HepG2 (cell line): Measurements from ENCODE around the gene RFTN1. TPM values are rescaled to one million over a fixed set of nuclear protein-coding genes. Genes with fewer than 3 reads are reported as not detected.

Experiments
- ATAC-seq: fragments of 200-7000 bp; cut with Tn5 transposase; 3 replicates; pipeline ENCODE4 v1.9.1; 2020; ENCODE audit warnings: mild to moderate bottlenecking, moderate library complexity
- BruUV-seq: library from RNA; stranded (reverse); fragments of 400-500 nt; replicated peaks from 2 replicates; lab custom pipeline; 2021; lab: Mats Ljungman, UMichigan
- CTCF ChIA-PET: fragments of 300-600 bp; formaldehyde crosslinking; extraction: SDS; loops from one replicate; lab custom pipeline; 2021; ENCODE audit warnings: low total read pairs, inconsistent platforms, low intra/inter-chr PET ratio; lab: Yijun Ruan, JAX
- POLR2A ChIA-PET: fragments of 350-600 bp; sonication (Branson Sonifier 250); formaldehyde crosslinking; loops from one replicate; lab custom pipeline; 2020; ENCODE audit warnings: antibody characterized with exemption, inconsistent platforms; lab: Yijun Ruan, JAX
- DNase-seq: peaks from one replicate; pipeline ENCODE4 v3.0.0-alpha.2; 2015; ENCODE audit warnings: low spot score
- FAIRE-seq: peaks from 3 replicates; lab custom pipeline; 2011; peaks lifted over from hg19 to GRCh38; lab: Jason Lieb, UNC
- H2AFZ ChIP-seq: one replicate; pipeline ENCODE4 v1.6.1; 2011; ENCODE audit warnings: low read length, inconsistent platforms
- H3K27ac ChIP-seq: fragments of 300-600 bp; 3 replicates; pipeline ENCODE4 v1.8.0; 2011; ENCODE audit warnings: mixed run types, mild to moderate bottlenecking, mixed read lengths, low read length, inconsistent platforms; ENCODE audit not compliant: insufficient read depth; ENCODE audit errors: extremely low read length
- H3K27me3 ChIP-seq, 2 experiments: fragments of 200-600 bp in 1 of 2; 2 replicates in 1 of 2; 3 replicates in 1 of 2; pipeline versions ENCODE4 v1.6.0 to v1.8.0; 2011; ENCODE audit warnings: low read length in 2 of 2, mild to moderate bottlenecking in 2 of 2, moderate library complexity in 2 of 2, inconsistent platforms in 1 of 2; ENCODE audit not compliant: insufficient read depth in 2 of 2, control insufficient read depth in 1 of 2
- H3K36me3 ChIP-seq, 2 experiments: fragments of 200-600 bp in 1 of 2; replicated peaks in 1 of 2; 2 replicates in 1 of 2; 3 replicates in 1 of 2; pipeline versions ENCODE4 v1.5.1 to v1.8.0; 2011; ENCODE audit warnings: low read length in 2 of 2, inconsistent platforms in 1 of 2; ENCODE audit not compliant: insufficient read depth in 2 of 2, control insufficient read depth in 1 of 2
- H3K4me1 ChIP-seq: 2 replicates; pipeline ENCODE4 v1.5.1; 2012; ENCODE audit warnings: low read length, inconsistent platforms; ENCODE audit not compliant: insufficient read depth
- H3K4me2 ChIP-seq: 2 replicates; pipeline ENCODE4 v1.6.0; 2011; ENCODE audit warnings: low read depth, low read length, inconsistent platforms
- H3K4me3 ChIP-seq, 3 experiments: fragments of 200-600 bp in 1 of 3; sonication (generic), shearing (Covaris generic) in 1 of 3; replicated peaks in 1 of 3; 2 replicates each; pipeline ENCODE4 v1.5.1; 2011 to 2016; ENCODE audit warnings: low read length in 3 of 3, inconsistent platforms in 2 of 3, low read depth in 2 of 3, mild to moderate bottlenecking in 2 of 3, control low read depth in 1 of 3, mixed read lengths in 1 of 3; ENCODE audit not compliant: insufficient read depth in 1 of 3
- H3K79me2 ChIP-seq: one replicate; pipeline ENCODE4 v1.6.1; 2011; ENCODE audit warnings: low read length, inconsistent platforms; ENCODE audit not compliant: insufficient read depth
- H3K9ac ChIP-seq: 2 replicates; pipeline ENCODE4 v1.6.0; 2011; ENCODE audit warnings: mild to moderate bottlenecking, low read depth, low read length, inconsistent platforms; ENCODE audit not compliant: insufficient read depth
- H3K9me3 ChIP-seq: 2 replicates; pipeline ENCODE4 v1.5.1; 2012; ENCODE audit warnings: mild to moderate bottlenecking, low read length
- H4K20me1 ChIP-seq: 2 replicates; pipeline ENCODE4 v1.6.0; 2011; ENCODE audit warnings: inconsistent platforms, mild to moderate bottlenecking, low read length, moderate library complexity; ENCODE audit not compliant: insufficient read depth
- AKAP8 ChIP-seq: sonication (generic); formaldehyde crosslinking; IDR thresholded peaks from 2 replicates; pipeline ENCODE4 v1.5.1; 2020; ENCODE audit warnings: mild to moderate bottlenecking, missing genetic modification reagents
- ATF4 ChIP-seq, 2 experiments: fragments of 450-650 bp in 1 of 2; sonication (generic) in 1 of 2; formaldehyde crosslinking; IDR thresholded peaks; 2 replicates each; pipeline versions ENCODE4 v1.5.0 to v1.8.0; 2020 to 2022; ENCODE audit warnings: mild to moderate bottlenecking in 1 of 2, missing genetic modification reagents in 1 of 2
- CHD4 ChIP-seq: fragments of 200-600 bp; sonication (generic); IDR thresholded peaks from 2 replicates; pipeline ENCODE4 v1.7.0; 2017; ENCODE audit warnings: mild to moderate bottlenecking, low read length, borderline replicate concordance
- EHMT2 ChIP-seq: fragments of 200-600 bp; sonication (generic); IDR thresholded peaks from 2 replicates; pipeline ENCODE4 v1.7.0; 2017; ENCODE audit warnings: antibody characterized with exemption, low read depth, low read length, borderline replicate concordance
- MED13 ChIP-seq: sonication (generic); formaldehyde crosslinking; IDR thresholded peaks from 2 replicates; pipeline ENCODE4 v1.5.0; 2020; ENCODE audit warnings: missing genetic modification reagents
- PTBP1 ChIP-seq: fragments of 200-400 bp; formaldehyde crosslinking; IDR thresholded peaks from 2 replicates; pipeline ENCODE4 v1.6.1; 2018; ENCODE audit warnings: low read length, low read depth; ENCODE audit not compliant: poor library complexity, severe bottlenecking
- SYNCRIP ChIP-seq: fragments of 200-400 bp; formaldehyde crosslinking; IDR thresholded peaks from 2 replicates; pipeline ENCODE4 v1.6.1; 2018; ENCODE audit warnings: mild to moderate bottlenecking, low read depth, low read length; ENCODE audit not compliant: insufficient read depth
- TBX3 ChIP-seq: fragments of 450-650 bp; IDR thresholded peaks from 2 replicates; pipeline ENCODE4 v1.6.1; 2017; ENCODE audit warnings: antibody characterized with exemption, mild to moderate bottlenecking, inconsistent platforms, borderline replicate concordance
- THAP7 ChIP-seq: sonication (generic); formaldehyde crosslinking; IDR thresholded peaks from 2 replicates; pipeline ENCODE4 v1.8.1; 2023; ENCODE audit warnings: mild to moderate bottlenecking, missing genetic modification reagents
- TRIM24 ChIP-seq: sonication (generic); formaldehyde crosslinking; IDR thresholded peaks from 2 replicates; pipeline ENCODE4 v1.8.0; 2022; ENCODE audit warnings: mild to moderate bottlenecking, missing genetic modification reagents
- WGBS: methylation state at CpG from one replicate; pipeline ENCODE4 v1.1.6; 2017; ENCODE audit warnings: low lambda C conversion rate; 5-methylcytosine and 5-hydroxymethylcytosine counted together
- in situ Hi-C: cut with HindIII; loops from 2 replicates; pipeline ENCODE4 v1.10.0; 2017; ENCODE audit warnings: low pct_unique_long_range_greater_than_20kb; ENCODE audit not compliant: extremely low pct_ligation_motif_present
- intact Hi-C: fragments of 100-400 bp; cut with micrococcal nuclease; formaldehyde crosslinking; loops from one replicate; pipeline ENCODE4 v1.10.0; 2022; ENCODE audit not compliant: unreplicated experiment
- polyA plus RNA-seq, 8 experiments: library from polyadenylated mRNA; depleted of rRNA in 3 of 8; stranded (reverse) in 7 of 8; unstranded in 1 of 8; fragments of >200 nt; fragmentation: Illumina TruSeq in 4 of 8; extraction: Trizol in 4 of 8; gene quantifications; 2 replicates each; pipeline versions ENCODE4 v1.2.1 to v1.2.3, GENCODE V29; 2011 to 2016; ENCODE audit warnings: low read depth in 4 of 8, missing spikeins in 1 of 8, mixed read lengths in 1 of 8; ENCODE audit not compliant: insufficient read depth in 1 of 8
- total RNA-seq, 5 experiments: library from RNA; depleted of rRNA; stranded (reverse); fragments of >200 nt; fragmentation: Illumina TruSeq; extraction: Trizol; gene quantifications; 2 replicates each; pipeline ENCODE4 v1.2.3, GENCODE V29; 2016; ENCODE audit warnings: low read depth in 1 of 5
- TF ChIP-seq, protein P1 (sequence below): sonication (generic); formaldehyde crosslinking; IDR thresholded peaks from 2 replicates; pipeline ENCODE4 v1.8.1; 2022; ENCODE audit warnings: mild to moderate bottlenecking, missing genetic modification reagents
- TF ChIP-seq, protein P2 (sequence below): sonication (generic); formaldehyde crosslinking; IDR thresholded peaks from 2 replicates; pipeline ENCODE4 v1.8.0; 2022; ENCODE audit warnings: low read depth, missing genetic modification reagents

The RFTN1 gene
- total and polyA plus RNA-seq, 2 of the 13 experiments (the other 11 are each of a cell fraction or from before 2014, with no cell fraction given) = not detected

- Histone ChIP-seq H3K79me2 (no peaks in the 10 kb centered on the region), H4K20me1 (no peaks in the 10 kb centered on the region), H3K4me1 (no peaks in the 10 kb centered on the region), H3K36me3 (no peaks in the 10 kb centered on the region), H3K9ac (no peak overlapping the region), H3K4me3 (no peak overlapping the region), H3K27me3 (no peaks in the 10 kb centered on the region), H3K4me2 (no peak overlapping the region), H2AFZ (no peak overlapping the region), H3K27ac (no peak overlapping the region), H3K9me3 (no peaks in the 10 kb centered on the region)
- intact Hi-C loops = no loop called here
- TF ChIP-seq CHD4 (no peak), ATF4 (CRISPR knock-in tag; IDR thresholded peaks at IDR 0.05) (no peak), TBX3 (no peak), SYNCRIP (no peak), AKAP8 (CRISPR knock-in tag) (no peak), THAP7 (no peak), TRIM24 (no peak), PTBP1 (no peak), MED13 (CRISPR knock-in tag) (no peak), EHMT2 (no peak)
- TF ChIP-seq, protein P1, sequence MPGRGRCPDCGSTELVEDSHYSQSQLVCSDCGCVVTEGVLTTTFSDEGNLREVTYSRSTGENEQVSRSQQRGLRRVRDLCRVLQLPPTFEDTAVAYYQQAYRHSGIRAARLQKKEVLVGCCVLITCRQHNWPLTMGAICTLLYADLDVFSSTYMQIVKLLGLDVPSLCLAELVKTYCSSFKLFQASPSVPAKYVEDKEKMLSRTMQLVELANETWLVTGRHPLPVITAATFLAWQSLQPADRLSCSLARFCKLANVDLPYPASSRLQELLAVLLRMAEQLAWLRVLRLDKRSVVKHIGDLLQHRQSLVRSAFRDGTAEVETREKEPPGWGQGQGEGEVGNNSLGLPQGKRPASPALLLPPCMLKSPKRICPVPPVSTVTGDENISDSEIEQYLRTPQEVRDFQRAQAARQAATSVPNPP = no peak
- TF ChIP-seq, protein P2, sequence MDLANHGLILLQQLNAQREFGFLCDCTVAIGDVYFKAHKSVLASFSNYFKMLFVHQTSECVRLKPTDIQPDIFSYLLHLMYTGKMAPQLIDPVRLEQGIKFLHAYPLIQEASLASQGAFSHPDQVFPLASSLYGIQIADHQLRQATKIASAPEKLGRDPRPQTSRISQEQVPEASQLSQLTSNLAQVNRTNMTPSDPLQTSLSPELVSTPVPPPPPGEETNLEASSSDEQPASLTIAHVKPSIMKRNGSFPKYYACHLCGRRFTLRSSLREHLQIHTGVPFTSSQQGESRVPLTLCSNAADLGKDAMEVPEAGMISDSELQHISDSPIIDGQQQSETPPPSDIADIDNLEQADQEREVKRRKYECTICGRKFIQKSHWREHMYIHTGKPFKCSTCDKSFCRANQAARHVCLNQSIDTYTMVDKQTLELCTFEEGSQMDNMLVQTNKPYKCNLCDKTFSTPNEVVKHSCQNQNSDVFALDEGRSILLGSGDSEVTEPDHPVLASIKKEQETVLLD (CRISPR knock-in tag) = no peak
- DNase-seq (no peak), ATAC-seq (no peak), FAIRE-seq (no peak)
- BruUV-seq = no TSS peak
- ChIA-PET CTCF (no interaction called here), POLR2A (no interaction called here)
- 84% methylated on average over 4 of the region's 4 CpGs for WGBS
- in situ Hi-C loops = no loop called here
These were observed 154.2 kb downstream of the RFTN1 start for GRCh38 chr3:16359331-16359730.
